ENCODE results near the gene WNK2. TPM values are rescaled to one million over a fixed set of nuclear protein-coding genes. Genes with fewer than 3 reads are reported as not detected.

WNK2 gene
- total RNA-seq, 1 donor from 2014 or later = 1.9 TPM

DNA sequence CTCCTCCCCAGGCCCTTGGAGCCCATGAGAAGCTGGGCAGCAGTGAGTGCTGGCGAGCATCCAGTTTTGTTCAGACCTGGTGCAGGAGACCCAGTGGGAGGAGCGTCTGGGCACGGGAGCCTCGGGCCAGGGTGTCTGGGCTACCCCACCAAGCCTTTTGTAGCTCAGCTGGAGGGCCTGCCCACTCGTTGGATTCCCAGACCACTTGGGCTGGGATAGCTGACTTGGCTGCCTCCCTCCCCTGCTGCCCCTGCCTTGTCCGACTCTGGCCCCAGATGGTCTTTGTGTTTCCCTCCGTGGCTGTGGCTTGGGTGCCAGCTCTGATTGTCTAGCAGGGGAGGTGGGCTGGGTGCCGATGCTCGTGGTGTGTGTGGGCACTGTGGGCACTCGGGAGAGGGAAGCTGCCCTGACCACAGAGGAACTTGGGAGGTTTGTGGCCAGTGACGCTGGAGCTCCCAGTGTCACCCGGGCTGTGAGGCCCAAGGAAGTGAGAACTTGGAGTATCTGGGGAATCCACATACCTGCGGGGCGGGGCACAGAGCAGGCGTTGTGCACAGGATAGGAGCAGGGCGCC, 47.3 kb downstream of the WNK2 start:
- Histone ChIP-seq H3K9ac (ENCODE audit: low read length) (no peak overlapping the region), H3K79me2 (ENCODE audit: insufficient read depth, low read length) (no peaks in the 10 kb centered on the region), H3K27ac (ENCODE audit: low read depth, low read length) (no peak overlapping the region), H3K27me3 (ENCODE audit: insufficient read depth, low read length) (no peaks in the 10 kb centered on the region), H4K20me1 (ENCODE audit: insufficient read depth, low read length) (no peaks in the 10 kb centered on the region), H3K4me1 (ENCODE audit: insufficient read depth, low read length) (no peaks in the 10 kb centered on the region), H3K9me3 (ENCODE audit: insufficient read depth, low read depth, low read length) (no peaks in the 10 kb centered on the region), H3K36me3 (ENCODE audit: insufficient read depth, low read length) (no peaks in the 10 kb centered on the region), H3K4me3 (ENCODE audit: insufficient read depth, low read depth, low read length) (no peak overlapping the region), H2AFZ (ENCODE audit: low read depth, low read length) (no peak overlapping the region), H3K4me2 (ENCODE audit: low read length) (no peak overlapping the region)
- FAIRE-seq (no peak), DNase-seq (ENCODE audit: low read depth) (no peak)
- H3K4me3 Mint-ChIP-seq (ENCODE audit: unreplicated experiment) = no peak overlapping the region
- no peaks in the 10 kb centered on the region for H3K4me1 Mint-ChIP-seq (ENCODE audit: low read depth, unreplicated experiment)
- no peak overlapping the region for H3K27ac Mint-ChIP-seq (ENCODE audit: unreplicated experiment)
- TF ChIP-seq, protein P1, sequence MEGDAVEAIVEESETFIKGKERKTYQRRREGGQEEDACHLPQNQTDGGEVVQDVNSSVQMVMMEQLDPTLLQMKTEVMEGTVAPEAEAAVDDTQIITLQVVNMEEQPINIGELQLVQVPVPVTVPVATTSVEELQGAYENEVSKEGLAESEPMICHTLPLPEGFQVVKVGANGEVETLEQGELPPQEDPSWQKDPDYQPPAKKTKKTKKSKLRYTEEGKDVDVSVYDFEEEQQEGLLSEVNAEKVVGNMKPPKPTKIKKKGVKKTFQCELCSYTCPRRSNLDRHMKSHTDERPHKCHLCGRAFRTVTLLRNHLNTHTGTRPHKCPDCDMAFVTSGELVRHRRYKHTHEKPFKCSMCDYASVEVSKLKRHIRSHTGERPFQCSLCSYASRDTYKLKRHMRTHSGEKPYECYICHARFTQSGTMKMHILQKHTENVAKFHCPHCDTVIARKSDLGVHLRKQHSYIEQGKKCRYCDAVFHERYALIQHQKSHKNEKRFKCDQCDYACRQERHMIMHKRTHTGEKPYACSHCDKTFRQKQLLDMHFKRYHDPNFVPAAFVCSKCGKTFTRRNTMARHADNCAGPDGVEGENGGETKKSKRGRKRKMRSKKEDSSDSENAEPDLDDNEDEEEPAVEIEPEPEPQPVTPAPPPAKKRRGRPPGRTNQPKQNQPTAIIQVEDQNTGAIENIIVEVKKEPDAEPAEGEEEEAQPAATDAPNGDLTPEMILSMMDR (IDR thresholded peaks at IDR 0.05; ENCODE audit: insufficient read depth, low read depth, low read length) = no peak
- no peak for TF ChIP-seq EZH2 (IDR thresholded peaks at IDR 0.05; ENCODE audit: insufficient read depth, low read length)
- no peaks in the 10 kb centered on the region for H3K36me3 Mint-ChIP-seq (ENCODE audit: low read depth, unreplicated experiment)
- peaks cover 43% of the 10 kb centered on the region for H3K27me3 Mint-ChIP-seq (ENCODE audit: low read depth, unreplicated experiment)
- H3K9me3 Mint-ChIP-seq (ENCODE audit: unreplicated experiment) = no peaks in the 10 kb centered on the region

DNA sequence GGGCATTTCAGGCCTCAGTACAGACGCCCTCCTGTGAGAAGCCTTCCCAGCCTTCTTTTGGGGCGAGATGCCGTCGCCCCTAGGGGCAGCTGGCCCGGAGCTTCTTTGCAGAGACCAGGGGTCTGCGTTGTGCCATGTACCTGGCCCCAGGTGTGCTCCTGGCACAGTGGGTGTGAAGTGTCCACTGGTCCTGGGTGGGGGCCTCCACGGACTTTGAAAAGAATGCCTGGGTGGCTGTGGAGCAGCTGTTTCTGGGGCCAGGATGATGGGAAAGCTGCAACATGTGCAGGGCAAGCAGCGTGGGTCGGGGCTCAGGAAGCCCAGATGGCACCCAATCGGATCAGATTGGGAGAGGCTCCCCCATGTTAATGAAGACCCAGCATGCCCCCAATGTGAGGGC, 47.8 kb downstream of the WNK2 start:
- H3K27ac Mint-ChIP-seq (ENCODE audit: unreplicated experiment) = no peak overlapping the region
- no peaks in the 10 kb centered on the region for H4K20me1 ChIP-seq (ENCODE audit: insufficient read depth, low read length)

More for the DNA sequence above, 47.8 kb downstream of the WNK2 start:
- Histone ChIP-seq H3K27ac (ENCODE audit: low read depth, low read length) (no peak overlapping the region), H3K4me1 (ENCODE audit: insufficient read depth, low read length) (no peaks in the 10 kb centered on the region), H3K4me3 (ENCODE audit: insufficient read depth, low read depth, low read length) (no peak overlapping the region), H3K36me3 (ENCODE audit: insufficient read depth, low read length) (no peaks in the 10 kb centered on the region), H2AFZ (ENCODE audit: low read depth, low read length) (no peak overlapping the region), H3K27me3 (ENCODE audit: insufficient read depth, low read length) (no peaks in the 10 kb centered on the region), H3K9me3 (ENCODE audit: insufficient read depth, low read depth, low read length) (no peaks in the 10 kb centered on the region), H3K9ac (ENCODE audit: low read length) (no peak overlapping the region), H3K4me2 (ENCODE audit: low read length) (no peak overlapping the region), H3K79me2 (ENCODE audit: insufficient read depth, low read length) (no peaks in the 10 kb centered on the region)
- no peak for TF ChIP-seq EZH2 (IDR thresholded peaks at IDR 0.05; ENCODE audit: insufficient read depth, low read length)
- TF ChIP-seq, protein P1 (IDR thresholded peaks at IDR 0.05; ENCODE audit: insufficient read depth, low read depth, low read length) = no peak
- no peaks in the 10 kb centered on the region for H3K36me3 Mint-ChIP-seq (ENCODE audit: low read depth, unreplicated experiment)
- H3K27me3 Mint-ChIP-seq (ENCODE audit: low read depth, unreplicated experiment) = peaks cover 42% of the 10 kb centered on the region
- H3K4me1 Mint-ChIP-seq (ENCODE audit: low read depth, unreplicated experiment) = no peaks in the 10 kb centered on the region
- no peak for DNase-seq (ENCODE audit: low read depth)
- no peaks in the 10 kb centered on the region for H3K9me3 Mint-ChIP-seq (ENCODE audit: unreplicated experiment)
- no peak overlapping the region for H3K4me3 Mint-ChIP-seq (ENCODE audit: unreplicated experiment)
- no peak for FAIRE-seq
